Type B pancreatic cell (in vitro differentiated cells): ENCODE measurements around the gene CCNL2. TPM values are rescaled to one million over a fixed set of nuclear protein-coding genes. Genes with fewer than 3 reads are reported as not detected.
"Not testable (repeated sequence)": the region's sequence is repeated elsewhere in the genome, so short reads cannot be mapped to it uniquely, and the experiment has no call there.

ENCODE experiments used
- DNase-seq: peaks from one replicate; pipeline ENCODE4 v3.0.0; 2021; ENCODE audit warnings: mixed read lengths; ENCODE audit not compliant: unreplicated experiment; ENCODE audit errors: extremely low spot score
- H3K27ac Mint-ChIP-seq: 2 replicates; pipeline ENCODE4 v1.8.0; 2021; ENCODE audit warnings: mild to moderate bottlenecking, mixed read lengths
- H3K27me3 Mint-ChIP-seq: 2 replicates; pipeline ENCODE4 v1.8.0; 2021; ENCODE audit warnings: mixed read lengths
- H3K36me3 Mint-ChIP-seq: 2 replicates; pipeline ENCODE4 v1.8.0; 2021; ENCODE audit warnings: mixed read lengths
- H3K4me1 Mint-ChIP-seq: one replicate; pipeline ENCODE4 v1.8.0; 2021; ENCODE audit warnings: mixed read lengths; ENCODE audit not compliant: unreplicated experiment
- H3K4me3 Mint-ChIP-seq: 2 replicates; pipeline ENCODE4 v1.8.0; 2021; ENCODE audit warnings: mild to moderate bottlenecking, mixed read lengths
- H3K9me3 Mint-ChIP-seq: 2 replicates; pipeline ENCODE4 v1.8.0; 2021; ENCODE audit warnings: mixed read lengths
- total RNA-seq: library from RNA; stranded (reverse); gene quantifications from 2 replicates; pipeline ENCODE4 v1.2.1, GENCODE V29; 2021; ENCODE audit warnings: low replicate concordance
- TF ChIP-seq, protein P1 (sequence below): fragments of 200-600 bp; sonication (generic); conservative IDR thresholded peaks from 2 replicates; pipeline ENCODE4 v1.5.0; 2021; ENCODE audit warnings: antibody characterized with exemption, mild to moderate bottlenecking

Gene CCNL2
- total RNA-seq, 1 donor from 2014 or later: 298 TPM

DNA sequence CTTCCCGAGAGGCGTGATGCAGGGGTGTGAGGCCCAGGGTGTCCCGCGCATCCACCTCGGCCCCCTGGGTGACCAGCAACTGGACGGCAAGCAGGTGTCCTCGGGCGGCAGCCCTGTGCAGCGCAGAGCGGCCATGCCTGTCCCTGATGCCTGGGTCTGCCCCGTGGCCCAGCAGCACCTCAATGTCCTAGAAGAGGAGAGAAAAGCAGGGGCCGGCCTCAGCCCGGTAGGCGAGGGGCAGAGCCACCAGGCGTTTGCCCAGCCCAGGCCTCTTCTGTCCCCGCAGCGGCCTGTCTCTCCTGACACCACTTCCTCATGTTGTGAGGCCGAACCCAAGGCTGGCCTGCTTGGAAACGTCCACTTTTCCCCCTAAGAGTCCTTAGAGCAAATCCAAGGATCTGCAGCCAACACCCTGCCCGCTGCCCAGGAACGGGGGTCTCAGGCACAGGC, 20.3 kb upstream of the CCNL2 start:
- Mint-ChIP-seq H3K36me3 (no peaks in the 10 kb centered on the region), H3K4me1 (peaks cover 22% of the 10 kb centered on the region), H3K4me3 (no peak overlapping the region), H3K27me3 (no peaks in the 10 kb centered on the region), H3K9me3 (no peaks in the 10 kb centered on the region), H3K27ac (no peak overlapping the region)
- DNase-seq: no peak
- TF ChIP-seq, protein P1, sequence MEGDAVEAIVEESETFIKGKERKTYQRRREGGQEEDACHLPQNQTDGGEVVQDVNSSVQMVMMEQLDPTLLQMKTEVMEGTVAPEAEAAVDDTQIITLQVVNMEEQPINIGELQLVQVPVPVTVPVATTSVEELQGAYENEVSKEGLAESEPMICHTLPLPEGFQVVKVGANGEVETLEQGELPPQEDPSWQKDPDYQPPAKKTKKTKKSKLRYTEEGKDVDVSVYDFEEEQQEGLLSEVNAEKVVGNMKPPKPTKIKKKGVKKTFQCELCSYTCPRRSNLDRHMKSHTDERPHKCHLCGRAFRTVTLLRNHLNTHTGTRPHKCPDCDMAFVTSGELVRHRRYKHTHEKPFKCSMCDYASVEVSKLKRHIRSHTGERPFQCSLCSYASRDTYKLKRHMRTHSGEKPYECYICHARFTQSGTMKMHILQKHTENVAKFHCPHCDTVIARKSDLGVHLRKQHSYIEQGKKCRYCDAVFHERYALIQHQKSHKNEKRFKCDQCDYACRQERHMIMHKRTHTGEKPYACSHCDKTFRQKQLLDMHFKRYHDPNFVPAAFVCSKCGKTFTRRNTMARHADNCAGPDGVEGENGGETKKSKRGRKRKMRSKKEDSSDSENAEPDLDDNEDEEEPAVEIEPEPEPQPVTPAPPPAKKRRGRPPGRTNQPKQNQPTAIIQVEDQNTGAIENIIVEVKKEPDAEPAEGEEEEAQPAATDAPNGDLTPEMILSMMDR: no peak

DNA sequence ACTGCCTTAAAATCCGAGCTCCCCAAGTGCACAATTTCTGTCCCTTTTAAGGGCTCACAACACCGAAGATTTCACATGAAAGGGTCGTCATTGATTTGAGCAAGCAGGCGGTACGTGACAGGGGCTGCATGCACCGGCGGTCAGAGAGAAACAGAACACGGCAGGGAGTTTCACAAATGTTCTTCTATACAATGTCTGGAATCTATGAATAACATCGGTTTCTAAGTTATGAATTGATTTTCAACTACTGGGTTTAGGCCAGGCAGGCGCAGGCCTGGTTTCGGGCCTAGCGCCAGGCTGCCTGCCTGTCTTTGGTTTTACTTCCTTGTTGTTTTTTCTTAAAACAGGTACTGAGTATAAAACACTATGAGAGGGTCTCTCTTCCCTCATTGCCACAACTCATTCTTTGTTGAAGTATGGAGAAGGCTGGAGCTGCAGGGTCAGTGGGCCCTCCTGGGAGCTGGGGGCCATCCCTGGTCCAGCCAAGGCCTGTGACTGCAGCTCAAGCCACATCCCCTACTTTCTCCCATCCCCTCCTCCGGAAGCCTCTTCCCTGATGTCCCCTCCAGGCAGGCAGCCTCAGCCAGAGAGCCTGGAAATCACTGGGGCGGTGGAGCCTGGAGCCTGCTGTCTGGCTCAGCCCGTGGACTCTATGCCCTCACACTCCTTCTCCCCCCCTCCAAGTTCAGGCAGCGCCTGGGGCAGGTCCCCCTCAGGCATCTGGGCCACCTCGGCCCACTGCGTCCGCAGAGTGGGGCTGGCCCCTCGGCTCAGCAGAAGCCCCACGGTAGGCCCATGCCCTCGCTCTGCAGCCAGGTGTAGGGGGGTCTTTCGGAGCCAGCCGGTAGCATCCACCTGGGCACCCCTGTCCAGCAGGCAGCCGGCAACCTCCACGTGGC, 19.6 kb upstream of the CCNL2 start:
- Mint-ChIP-seq H3K9me3 (no peaks in the 10 kb centered on the region), H3K4me3 (peak overlapping the region; percentile 70), H3K27me3 (no peaks in the 10 kb centered on the region), H3K27ac (peak overlapping the region; percentile 70), H3K36me3 (no peaks in the 10 kb centered on the region), H3K4me1 (peaks cover 22% of the 10 kb centered on the region)
- TF ChIP-seq, protein P1: no peak
- no peak for DNase-seq

DNA sequence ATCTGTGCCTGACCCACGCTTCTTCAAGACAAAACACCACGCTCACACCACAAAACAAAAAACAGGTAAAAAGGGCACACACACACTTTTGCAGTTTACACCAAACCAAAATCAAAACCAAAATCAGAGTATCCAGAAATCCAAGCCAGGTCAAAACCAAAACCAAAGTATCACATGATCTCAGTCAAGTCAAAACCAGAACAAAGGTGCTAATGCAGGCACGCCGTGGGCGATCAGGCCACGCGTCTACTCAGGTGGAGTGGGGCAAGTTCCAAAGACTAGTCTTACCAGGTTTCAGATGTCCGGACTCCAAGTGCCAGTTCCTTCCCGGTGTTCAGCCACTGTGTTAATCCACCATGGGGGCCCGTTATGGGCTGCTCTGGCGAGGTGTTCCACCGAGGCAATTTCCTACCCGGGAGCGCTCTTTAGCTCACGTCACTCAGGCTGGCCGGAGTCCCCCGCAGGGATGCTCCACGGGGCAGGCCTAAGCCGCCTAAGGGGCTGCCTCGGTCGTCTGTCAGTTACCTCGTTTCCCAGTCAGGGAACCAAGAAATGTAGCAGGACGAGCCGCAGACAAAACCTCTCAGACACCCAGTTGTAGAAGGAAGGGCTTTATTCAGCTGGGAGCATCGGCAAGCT, 18.8 kb upstream of the CCNL2 start:
- peak overlapping the region; percentile 70 for H3K4me3 Mint-ChIP-seq
- not testable (repeated sequence) for H3K9me3 Mint-ChIP-seq, H3K27me3 Mint-ChIP-seq, DNase-seq, H3K36me3 Mint-ChIP-seq
- H3K27ac Mint-ChIP-seq: peak overlapping the region; percentile 70
- H3K4me1 Mint-ChIP-seq: peaks cover 19% of the 10 kb centered on the region

GRCh38 chr1:1417396-1417795, 18.3 kb upstream of the CCNL2 start:
- H3K4me3 Mint-ChIP-seq, H3K9me3 Mint-ChIP-seq, DNase-seq, H3K36me3 Mint-ChIP-seq, H3K27me3 Mint-ChIP-seq: not testable (repeated sequence)
- Mint-ChIP-seq H3K27ac (peak overlapping the region; percentile 10), H3K4me1 (peaks cover 14% of the 10 kb centered on the region)

DNA sequence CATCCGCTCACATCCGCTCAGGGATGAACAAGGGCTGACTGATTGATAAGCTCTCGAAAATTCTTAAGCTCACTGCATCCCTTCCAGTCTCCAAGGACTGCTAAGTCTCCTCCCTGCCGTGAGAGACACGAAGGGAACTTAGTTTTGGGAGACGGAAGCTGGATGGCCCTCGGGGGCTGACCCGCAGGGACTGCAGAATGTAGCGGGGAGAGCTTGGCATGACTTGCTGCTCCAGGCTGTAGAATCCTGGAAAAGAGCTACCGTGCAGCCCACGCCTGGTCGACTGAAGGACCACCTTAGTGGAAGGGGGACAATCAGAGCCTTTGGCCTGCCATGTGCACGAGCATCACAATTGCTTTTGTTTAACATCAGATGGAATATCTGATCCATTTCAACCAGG, 16.6 kb upstream of the CCNL2 start:
- H3K27ac Mint-ChIP-seq: no peak overlapping the region

GRCh38 chr1:1412311-1412902, 13.3 kb upstream of the CCNL2 start:
- H3K27ac Mint-ChIP-seq, H3K27me3 Mint-ChIP-seq, H3K9me3 Mint-ChIP-seq, H3K4me3 Mint-ChIP-seq, DNase-seq, H3K36me3 Mint-ChIP-seq, H3K4me1 Mint-ChIP-seq: not testable (repeated sequence)

More for the DNA sequence above, 16.6 kb upstream of the CCNL2 start:
- TF ChIP-seq, protein P1: no peak
- no peak for DNase-seq
- Mint-ChIP-seq H3K9me3 (no peaks in the 10 kb centered on the region), H3K4me3 (no peak overlapping the region), H3K4me1 (peaks cover 14% of the 10 kb centered on the region), H3K27me3 (no peaks in the 10 kb centered on the region), H3K36me3 (no peaks in the 10 kb centered on the region)

GRCh38 chr1:1411626-1412025, 12.5 kb upstream of the CCNL2 start:
- Mint-ChIP-seq H3K36me3 (no peaks in the 10 kb centered on the region), H3K4me3 (peak overlapping the region; percentile 31), H3K4me1 (peaks cover 6% of the 10 kb centered on the region), H3K27me3 (no peaks in the 10 kb centered on the region), H3K9me3 (no peaks in the 10 kb centered on the region), H3K27ac (no peak overlapping the region)
- no peak for DNase-seq
- TF ChIP-seq, protein P1: no peak

DNA sequence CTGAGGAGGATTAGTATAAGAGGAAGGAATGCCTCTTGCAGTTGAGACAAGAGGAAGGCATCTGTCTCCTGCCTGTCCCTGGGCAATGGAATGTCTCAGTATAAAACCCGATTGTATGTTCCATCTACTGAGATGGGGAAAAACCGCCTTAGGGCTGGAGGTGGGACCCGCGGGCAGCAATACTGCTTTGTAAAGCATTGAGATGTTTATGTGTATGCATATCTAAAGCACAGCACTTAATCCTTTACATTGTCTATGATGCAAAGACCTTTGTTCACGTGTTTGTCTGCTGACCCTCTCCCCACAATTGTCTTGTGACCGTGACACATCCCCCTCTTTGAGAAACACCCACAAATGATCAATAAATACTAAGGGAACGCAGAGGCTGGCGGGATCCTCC, 11.1 kb upstream of the CCNL2 start:
- peak overlapping the region; percentile 81 for H3K4me3 Mint-ChIP-seq

More for the DNA sequence above, 11.1 kb upstream of the CCNL2 start:
- H3K36me3 Mint-ChIP-seq, H3K27me3 Mint-ChIP-seq, H3K9me3 Mint-ChIP-seq, H3K4me1 Mint-ChIP-seq, DNase-seq: not testable (repeated sequence)
- H3K27ac Mint-ChIP-seq: peak overlapping the region; percentile 70
